GM23338 (cell line): ENCODE data around the gene ADRB2. TPM values are rescaled to one million over a fixed set of nuclear protein-coding genes. Genes with fewer than 3 reads are reported as not detected.

ENCODE experiments used
- ATAC-seq: fragments of 200-7000 bp; cut with Tn5 transposase; 3 replicates; pipeline ENCODE4 v1.9.1; 2020
- DNase-seq: peaks from one replicate; pipeline ENCODE4 v3.0.0-alpha.2; 2015; ENCODE audit warnings: low spot score
- H2AFZ ChIP-seq: fragments of 200-600 bp; sonication (generic); 2 replicates; pipeline ENCODE4 v1.8.0; 2016; ENCODE audit warnings: antibody characterized with exemption, mild to moderate bottlenecking, moderate library complexity
- H3F3A ChIP-seq: fragments of 200-600 bp; sonication (generic); replicated peaks from 2 replicates; pipeline ENCODE4 v1.8.0; 2017; ENCODE audit warnings: antibody characterized with exemption, mixed run types, low read depth
- H3K27ac ChIP-seq: fragments of 200-600 bp; sonication (generic); 2 replicates; pipeline ENCODE4 v1.6.1; 2016; ENCODE audit warnings: low read depth
- H3K27me3 ChIP-seq: fragments of 200-600 bp; sonication (generic); 2 replicates; pipeline ENCODE4 v1.8.0; 2016; ENCODE audit warnings: mild to moderate bottlenecking, mixed run types, moderate library complexity; ENCODE audit not compliant: insufficient read depth
- H3K36me3 ChIP-seq: fragments of 200-600 bp; sonication (generic); 2 replicates; pipeline ENCODE4 v1.8.0; 2016; ENCODE audit warnings: mild to moderate bottlenecking; ENCODE audit not compliant: insufficient read depth
- H3K4me1 ChIP-seq: fragments of 200-600 bp; sonication (generic); 2 replicates; pipeline ENCODE4 v1.8.0; 2016; ENCODE audit warnings: mild to moderate bottlenecking, moderate library complexity; ENCODE audit not compliant: insufficient read depth
- H3K4me2 ChIP-seq: fragments of 200-600 bp; sonication (generic); 2 replicates; pipeline ENCODE4 v1.7.1; 2017; ENCODE audit warnings: mixed run types
- H3K4me3 ChIP-seq: fragments of 200-600 bp; sonication (generic); 2 replicates; pipeline ENCODE4 v1.6.1; 2016; ENCODE audit warnings: mixed run types
- H3K79me2 ChIP-seq: fragments of 200-600 bp; sonication (generic); replicated peaks from 2 replicates; pipeline ENCODE4 v1.8.0; 2017; ENCODE audit warnings: mild to moderate bottlenecking; ENCODE audit not compliant: insufficient read depth
- H3K9me2 ChIP-seq: fragments of 200-600 bp; sonication (generic); 2 replicates; pipeline ENCODE4 v1.8.0; 2017; ENCODE audit not compliant: insufficient read depth
- H4K20me1 ChIP-seq: fragments of 200-600 bp; sonication (generic); replicated peaks from 2 replicates; pipeline ENCODE4 v1.8.0; 2017; ENCODE audit warnings: mild to moderate bottlenecking; ENCODE audit not compliant: insufficient read depth
- H3K27ac Mint-ChIP-seq: 2 replicates; pipeline ENCODE4 v1.8.0; 2020; ENCODE audit warnings: inconsistent platforms, mild to moderate bottlenecking, moderate library complexity, mixed read lengths
- H3K27me3 Mint-ChIP-seq: 3 replicates; pipeline ENCODE4 v1.8.0; 2022; ENCODE audit warnings: low read depth, mild to moderate bottlenecking, moderate library complexity, mixed read lengths, inconsistent platforms; ENCODE audit not compliant: insufficient read depth, poor library complexity
- H3K36me3 Mint-ChIP-seq: 3 replicates; pipeline ENCODE4 v1.8.0; 2021; ENCODE audit warnings: low read depth, mild to moderate bottlenecking, inconsistent platforms, moderate library complexity, mixed read lengths
- H3K4me1 Mint-ChIP-seq: 3 replicates; pipeline ENCODE4 v1.8.0; 2020; ENCODE audit warnings: mild to moderate bottlenecking, inconsistent platforms, mixed read lengths
- H3K4me3 Mint-ChIP-seq: 3 replicates; pipeline ENCODE4 v1.8.0; 2021; ENCODE audit warnings: moderate library complexity, mild to moderate bottlenecking, inconsistent platforms, mixed read lengths
- H3K9me3 Mint-ChIP-seq: 3 replicates; pipeline ENCODE4 v1.8.0; 2020; ENCODE audit warnings: moderate library complexity, mild to moderate bottlenecking, inconsistent platforms, mixed read lengths
- CREB1 ChIP-seq: fragments of 250-450 bp; sonication (Bioruptor Pico); IDR thresholded peaks from 2 replicates; pipeline ENCODE4 v1.5.0; 2020; ENCODE audit warnings: low read depth, mild to moderate bottlenecking, moderate library complexity
- EZH2 ChIP-seq: fragments of 200-600 bp; sonication (generic); IDR thresholded peaks from one replicate; pipeline ENCODE4 v1.8.0; 2017; ENCODE audit warnings: antibody characterized with exemption, mild to moderate bottlenecking, low read depth; ENCODE audit not compliant: unreplicated experiment
- EZH2phosphoT487 ChIP-seq: fragments of 200-600 bp; sonication (generic); IDR thresholded peaks from one replicate; pipeline ENCODE4 v1.8.1; 2018; ENCODE audit warnings: antibody characterized with exemption; ENCODE audit not compliant: unreplicated experiment
- NANOG ChIP-seq: IDR thresholded peaks from 2 replicates; pipeline ENCODE4 v1.6.1; 2016; ENCODE audit warnings: antibody characterized with exemption, borderline replicate concordance
- POLR2AphosphoS5 ChIP-seq: IDR thresholded peaks from 2 replicates; pipeline ENCODE4 v1.6.1; 2016; ENCODE audit warnings: antibody characterized with exemption, low read depth
- REST ChIP-seq: IDR thresholded peaks from one replicate; pipeline ENCODE4 v1.6.1; 2018; ENCODE audit warnings: antibody characterized with exemption; ENCODE audit not compliant: unreplicated experiment
- STAT1 ChIP-seq: IDR thresholded peaks from one replicate; pipeline ENCODE4 v1.6.1; 2016; ENCODE audit warnings: antibody characterized with exemption; ENCODE audit not compliant: unreplicated experiment
- ZNF114 ChIP-seq: fragments of 250-450 bp; sonication (Bioruptor Pico); IDR thresholded peaks from 2 replicates; pipeline ENCODE4 v1.5.0; 2020; ENCODE audit warnings: mild to moderate bottlenecking, moderate library complexity
- ZNF331 ChIP-seq: fragments of 250-450 bp; sonication (Bioruptor Pico); IDR thresholded peaks from 2 replicates; pipeline ENCODE4 v1.5.0; 2020; ENCODE audit warnings: low read depth, mild to moderate bottlenecking, moderate library complexity
- ZNF462 ChIP-seq: fragments of 250-450 bp; sonication (Bioruptor Pico); IDR thresholded peaks from 2 replicates; pipeline ENCODE4 v1.5.0; 2020; ENCODE audit warnings: mild to moderate bottlenecking, moderate library complexity
- polyA plus RNA-seq: library from polyadenylated mRNA; unstranded; fragments of >200 nt; fragmentation: Nextera tagmentation; extraction: Ambion mirVana; gene quantifications from 2 replicates; pipeline ENCODE4 v1.2.1, GENCODE V29; 2016
- total RNA-seq: library from RNA; depleted of rRNA; stranded (reverse); fragments of >200 nt; shearing (Covaris generic); gene quantifications from 2 replicates; pipeline ENCODE4 v1.2.3, GENCODE V29; 2014
- TF ChIP-seq, protein P1 (sequence below): IDR thresholded peaks from 2 replicates; pipeline ENCODE4 v1.6.1; 2016; ENCODE audit warnings: antibody characterized with exemption
- TF ChIP-seq, protein P2 (sequence below), 2 experiments: fragments of 200-600 bp in 1 of 2; sonication (generic) in 1 of 2; conservative IDR thresholded peaks; 2 replicates each; pipeline versions ENCODE4 v1.5.1 to v1.6.1; 2016 to 2017; ENCODE audit warnings: antibody characterized with exemption in 2 of 2, low read depth in 2 of 2, mild to moderate bottlenecking in 2 of 2, moderate library complexity in 1 of 2

Gene ADRB2
- total and polyA plus RNA-seq, 2 experiments from 2014 or later = 0.44 to 1.3 TPM

DNA sequence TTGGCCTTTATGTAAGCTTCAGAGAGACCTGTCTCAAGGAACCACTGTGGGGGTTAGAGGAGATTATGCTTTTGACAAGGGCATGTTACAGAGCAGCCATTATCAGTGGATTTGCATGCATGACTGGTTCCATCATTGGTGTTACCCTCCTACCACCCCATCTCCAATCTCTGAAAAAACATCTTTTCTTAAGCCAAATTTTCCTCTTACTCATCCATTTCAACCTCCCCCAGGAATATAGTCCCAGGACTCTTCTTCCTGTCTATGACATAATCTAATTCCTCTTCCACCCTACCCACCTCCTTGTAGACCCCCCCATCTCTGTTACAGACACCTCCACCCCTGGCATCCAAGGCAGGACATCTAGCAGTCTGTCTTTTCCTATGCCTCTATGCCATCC, 33.1 kb upstream of the ADRB2 start:
- no peak for ATAC-seq
- H3K27ac ChIP-seq = no peak overlapping the region

More for the DNA sequence above, 33.1 kb upstream of the ADRB2 start:
- H3K4me2 ChIP-seq = no peak overlapping the region
- TF ChIP-seq, protein P1, sequence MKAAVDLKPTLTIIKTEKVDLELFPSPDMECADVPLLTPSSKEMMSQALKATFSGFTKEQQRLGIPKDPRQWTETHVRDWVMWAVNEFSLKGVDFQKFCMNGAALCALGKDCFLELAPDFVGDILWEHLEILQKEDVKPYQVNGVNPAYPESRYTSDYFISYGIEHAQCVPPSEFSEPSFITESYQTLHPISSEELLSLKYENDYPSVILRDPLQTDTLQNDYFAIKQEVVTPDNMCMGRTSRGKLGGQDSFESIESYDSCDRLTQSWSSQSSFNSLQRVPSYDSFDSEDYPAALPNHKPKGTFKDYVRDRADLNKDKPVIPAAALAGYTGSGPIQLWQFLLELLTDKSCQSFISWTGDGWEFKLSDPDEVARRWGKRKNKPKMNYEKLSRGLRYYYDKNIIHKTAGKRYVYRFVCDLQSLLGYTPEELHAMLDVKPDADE = no peak
- TF ChIP-seq STAT1 (no peak), CREB1 (CRISPR knock-in tag) (no peak), ZNF462 (CRISPR knock-in tag) (no peak), NANOG (no peak), ZNF331 (no peak), ZNF114 (CRISPR knock-in tag) (no peak), REST (no peak), EZH2 (no peak), EZH2phosphoT487 (no peak), POLR2AphosphoS5 (no peak)
- TF ChIP-seq, protein P2, sequence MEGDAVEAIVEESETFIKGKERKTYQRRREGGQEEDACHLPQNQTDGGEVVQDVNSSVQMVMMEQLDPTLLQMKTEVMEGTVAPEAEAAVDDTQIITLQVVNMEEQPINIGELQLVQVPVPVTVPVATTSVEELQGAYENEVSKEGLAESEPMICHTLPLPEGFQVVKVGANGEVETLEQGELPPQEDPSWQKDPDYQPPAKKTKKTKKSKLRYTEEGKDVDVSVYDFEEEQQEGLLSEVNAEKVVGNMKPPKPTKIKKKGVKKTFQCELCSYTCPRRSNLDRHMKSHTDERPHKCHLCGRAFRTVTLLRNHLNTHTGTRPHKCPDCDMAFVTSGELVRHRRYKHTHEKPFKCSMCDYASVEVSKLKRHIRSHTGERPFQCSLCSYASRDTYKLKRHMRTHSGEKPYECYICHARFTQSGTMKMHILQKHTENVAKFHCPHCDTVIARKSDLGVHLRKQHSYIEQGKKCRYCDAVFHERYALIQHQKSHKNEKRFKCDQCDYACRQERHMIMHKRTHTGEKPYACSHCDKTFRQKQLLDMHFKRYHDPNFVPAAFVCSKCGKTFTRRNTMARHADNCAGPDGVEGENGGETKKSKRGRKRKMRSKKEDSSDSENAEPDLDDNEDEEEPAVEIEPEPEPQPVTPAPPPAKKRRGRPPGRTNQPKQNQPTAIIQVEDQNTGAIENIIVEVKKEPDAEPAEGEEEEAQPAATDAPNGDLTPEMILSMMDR (conservative IDR thresholded peaks at IDR 0.05; ENCODE audit: low read depth in 2 of 2) = no peak
- H3K9me2 ChIP-seq = no peaks in the 10 kb centered on the region
- no peaks in the 10 kb centered on the region for H3K4me1 Mint-ChIP-seq
- H3K4me3 ChIP-seq = no peak overlapping the region
- no peaks in the 10 kb centered on the region for H3K79me2 ChIP-seq
- H3K9me3 Mint-ChIP-seq = no peaks in the 10 kb centered on the region
- no peak for DNase-seq
- H3K36me3 Mint-ChIP-seq = no peaks in the 10 kb centered on the region
- H3K36me3 ChIP-seq = no peaks in the 10 kb centered on the region
- H3F3A ChIP-seq = no peaks in the 10 kb centered on the region
- no peak overlapping the region for H2AFZ ChIP-seq
- no peaks in the 10 kb centered on the region for H4K20me1 ChIP-seq
- H3K27me3 ChIP-seq = no peaks in the 10 kb centered on the region
- no peak overlapping the region for H3K27ac Mint-ChIP-seq
- no peaks in the 10 kb centered on the region for H3K4me1 ChIP-seq
- H3K27me3 Mint-ChIP-seq = peaks cover 2% of the 10 kb centered on the region
- H3K4me3 Mint-ChIP-seq = no peak overlapping the region
